CD4-positive, alpha-beta T cell treated with Interleukin-10 for 1 hour (primary cell): ENCODE data around the gene TMEM107.
"Not testable (repeated sequence)": the region's sequence is repeated elsewhere in the genome, so short reads cannot be mapped to it uniquely, and the experiment has no call there.

ENCODE experiments used
- DNase-seq: peaks from one replicate; pipeline ENCODE4 v3.0.0-alpha.2; 2020

The TMEM107 gene

DNA sequence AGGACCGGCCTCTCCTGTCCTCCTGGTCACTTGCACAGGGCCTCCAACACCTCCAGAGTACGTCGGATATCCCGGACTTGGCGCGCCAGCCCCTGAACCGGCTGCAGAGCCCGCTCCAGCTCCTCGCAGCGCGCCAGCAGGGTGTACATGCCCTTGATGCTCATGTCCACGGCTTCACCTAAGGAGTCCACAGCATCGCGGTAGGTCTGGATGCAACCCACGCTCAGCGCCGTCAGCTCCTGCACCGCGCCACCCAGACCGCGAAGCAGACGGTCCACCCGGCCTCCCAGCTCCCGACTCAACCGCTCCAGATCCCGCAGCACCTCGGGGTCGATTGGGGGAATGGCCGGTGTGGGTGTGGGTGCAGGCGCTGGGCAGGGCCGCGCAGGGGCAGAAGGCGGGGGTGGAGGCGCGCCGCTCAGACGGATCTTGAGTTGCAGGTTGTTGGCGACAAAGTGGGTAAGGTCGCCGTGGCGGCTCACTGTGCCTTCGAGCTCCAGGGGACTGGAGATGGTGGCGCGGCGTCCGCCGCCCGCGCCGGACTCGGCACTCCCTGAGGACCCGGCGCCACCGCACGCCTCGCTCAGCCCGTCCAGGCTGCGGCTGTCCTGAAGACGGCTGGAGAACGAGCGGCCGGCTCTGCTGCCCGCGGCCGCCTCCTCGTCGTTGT is 13.0 kb upstream of the TMEM107 start:
- DNase-seq = peak; percentile 36

- no peak for DNase-seq
These were observed 12.2 kb upstream of the TMEM107 start for GRCh38 chr17:8188263-8188839.

DNA sequence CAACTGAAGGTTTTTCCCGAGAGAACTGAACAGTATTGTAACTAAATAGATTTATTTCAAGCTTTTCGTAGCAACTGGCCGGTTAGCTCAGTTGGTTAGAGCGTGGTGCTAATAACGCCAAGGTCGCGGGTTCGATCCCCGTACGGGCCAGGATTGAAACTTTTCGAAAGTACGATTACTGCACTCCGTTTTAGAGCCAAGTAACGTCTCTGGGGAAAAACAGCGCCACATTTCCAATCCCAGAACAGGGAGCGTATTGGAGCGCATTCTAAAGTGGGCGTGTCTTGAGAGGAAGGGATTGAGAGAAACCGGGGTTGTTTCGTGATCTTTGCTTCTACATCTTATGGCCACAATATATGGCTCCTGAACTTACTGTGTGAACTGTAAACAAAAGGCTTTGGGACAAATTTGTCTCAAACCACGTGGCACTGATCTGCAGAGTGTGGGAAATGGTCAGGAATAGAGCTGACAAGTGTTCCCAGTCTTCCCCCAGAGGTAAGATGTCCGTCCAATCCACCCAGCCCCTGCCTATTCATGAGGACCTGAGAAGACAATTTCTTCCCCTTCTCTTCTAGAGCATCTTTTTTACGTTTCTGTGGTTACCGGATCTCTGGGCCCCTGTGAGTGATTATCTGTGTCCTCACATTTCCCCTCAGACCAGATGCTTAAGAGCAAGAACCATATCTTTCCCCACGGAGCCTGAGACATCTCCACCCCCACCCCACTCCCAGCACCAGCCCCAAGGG is 11.5 kb upstream of the TMEM107 start:
- DNase-seq = peak; percentile 93

DNA sequence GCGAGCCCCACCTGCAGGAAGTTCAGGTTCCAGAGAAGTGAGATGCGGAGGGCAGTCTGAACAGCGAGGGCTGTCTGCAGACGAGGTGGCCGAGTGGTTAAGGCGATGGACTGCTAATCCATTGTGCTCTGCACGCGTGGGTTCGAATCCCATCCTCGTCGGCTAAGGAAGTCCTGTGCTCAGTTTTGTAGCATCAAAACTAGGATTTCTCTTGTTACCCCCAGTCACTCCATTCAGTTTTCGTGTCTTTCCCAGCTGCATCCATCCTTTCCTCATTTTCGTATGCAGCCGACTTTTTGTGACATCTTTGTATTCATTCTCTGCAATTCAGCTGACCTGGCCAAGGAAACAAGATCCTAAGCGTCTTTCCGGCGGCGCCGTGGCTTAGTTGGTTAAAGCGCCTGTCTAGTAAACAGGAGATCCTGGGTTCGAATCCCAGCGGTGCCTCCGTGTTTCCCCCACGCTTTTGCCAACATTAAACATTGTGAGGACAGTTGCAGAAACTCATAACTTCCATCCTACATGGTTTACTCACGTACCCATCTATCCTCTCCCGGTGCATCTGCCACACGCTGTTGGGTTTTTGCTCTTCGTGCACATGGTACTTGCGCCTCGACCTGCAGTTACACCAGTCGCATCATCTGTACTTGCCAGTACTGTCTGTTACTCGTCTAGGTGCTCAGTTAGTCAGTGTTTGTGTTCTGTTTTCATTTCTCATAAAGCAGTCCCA is 10.8 kb upstream of the TMEM107 start:
- peak; percentile 93 for DNase-seq

- no peak for DNase-seq
These were observed 10.2 kb upstream of the TMEM107 start for GRCh38 chr17:8186446-8186786.

GRCh38 chr17:8185582-8186445 is 9.6 kb upstream of the TMEM107 start:
- DNase-seq = peak; percentile 93

GRCh38 chr17:8176998-8177731 is 985 bp upstream of the TMEM107 start:
- DNase-seq = no peak

- no peak for DNase-seq
These were observed 384 bp downstream of the TMEM107 start for GRCh38 chr17:8175795-8176196.

GRCh38 chr17:8173871-8174322 is 2.3 kb downstream of the TMEM107 start:
- no peak for DNase-seq

GRCh38 chr17:8173056-8173870 is 2.9 kb downstream of the TMEM107 start:
- peak; percentile 92 for DNase-seq

- not testable (repeated sequence) for DNase-seq
These were observed 6.0 kb downstream of the TMEM107 start for GRCh38 chr17:8170186-8170585.

DNA sequence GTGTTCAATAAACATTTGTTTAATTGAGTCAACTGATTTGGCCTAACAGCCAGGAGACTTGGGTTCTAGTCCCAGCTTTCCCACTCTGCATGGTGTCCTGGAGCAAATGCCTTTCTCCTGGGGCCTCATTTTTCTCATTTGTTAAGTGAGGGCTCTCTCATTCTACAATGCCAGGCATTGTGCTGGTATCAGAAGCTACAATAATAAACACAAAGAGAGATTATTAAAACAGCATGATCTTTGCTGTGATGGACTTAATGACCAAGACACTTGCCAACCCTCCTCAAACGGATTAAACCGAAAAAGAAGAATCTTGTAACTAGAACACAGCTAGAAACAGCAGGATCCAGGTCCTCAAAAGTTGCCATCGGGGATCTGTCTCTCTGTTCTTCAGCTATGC is 8.7 kb downstream of the TMEM107 start:
- no peak for DNase-seq

DNA sequence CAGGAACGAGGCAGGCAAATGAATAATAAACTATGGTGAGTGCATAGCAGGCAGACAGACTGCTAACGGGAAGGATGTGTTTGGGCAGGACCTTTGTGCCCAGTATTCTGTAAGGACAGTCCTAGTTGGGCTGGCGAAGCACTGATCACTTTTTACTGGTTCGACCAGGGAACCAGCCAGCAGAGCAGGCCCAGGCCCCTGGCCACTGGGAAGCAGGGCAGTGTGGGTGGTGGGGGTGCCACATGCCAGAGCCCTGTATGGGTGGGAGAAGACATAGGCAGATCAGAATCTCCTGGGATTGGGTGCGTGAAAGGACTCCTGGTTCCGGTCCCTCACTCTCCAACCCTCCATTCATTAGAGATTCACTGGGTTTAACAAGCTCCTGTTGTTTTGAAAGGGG is 9.4 kb downstream of the TMEM107 start:
- no peak for DNase-seq

GRCh38 chr17:8164815-8165131 is 11.4 kb downstream of the TMEM107 start:
- DNase-seq = no peak

DNA sequence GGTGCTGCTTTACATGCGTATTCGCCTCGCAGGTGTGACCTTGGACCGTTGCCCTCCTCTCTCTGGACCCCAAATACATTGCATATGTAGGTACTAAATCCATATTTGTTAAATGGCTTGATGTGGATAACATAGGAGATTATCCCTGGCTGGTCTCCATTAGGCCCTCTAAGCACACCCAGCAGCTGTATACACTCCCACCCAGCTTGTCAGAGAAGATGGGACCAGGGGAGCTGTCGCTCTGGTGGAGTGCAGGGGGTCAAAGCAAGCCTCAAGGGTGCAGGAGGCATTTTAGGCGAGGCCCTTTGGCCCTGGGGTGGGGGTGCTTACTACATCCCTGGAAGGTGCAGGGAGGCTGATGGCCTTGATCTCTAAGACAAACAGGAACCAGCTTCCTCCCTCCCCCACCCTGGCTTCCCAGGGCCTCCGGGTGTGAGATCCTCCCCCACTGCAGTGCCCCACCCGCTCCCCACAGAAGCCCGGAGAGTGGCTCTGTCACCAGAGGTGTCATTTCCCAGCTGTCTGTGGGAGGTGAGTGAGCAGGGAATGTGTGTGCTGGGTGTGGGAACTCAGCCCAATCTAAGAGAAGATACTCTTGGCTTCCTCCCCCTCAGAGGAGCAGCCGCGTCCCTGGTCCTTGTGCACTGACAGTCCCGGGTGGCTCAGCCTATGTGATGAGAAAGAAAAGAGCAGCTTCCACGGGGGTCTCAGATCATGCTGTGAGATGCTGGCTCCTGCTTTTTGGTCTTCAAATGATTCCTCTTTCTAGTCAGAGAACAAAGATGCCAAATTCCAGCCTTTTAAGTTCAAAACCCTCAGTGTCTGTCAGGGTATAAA is 12.0 kb downstream of the TMEM107 start:
- peak; percentile 87 for DNase-seq

GRCh38 chr17:8162997-8163977 is 12.9 kb downstream of the TMEM107 start:
- peak; percentile 24 for DNase-seq

- peak; percentile 86 for DNase-seq
These were observed 13.8 kb downstream of the TMEM107 start, which contains the start of gene VAMP2 for GRCh38 chr17:8162233-8162996. TSS of gene VAMP2 (minus strand) at chr17:8162948. CDS start at chr17:8162879, 69 bp downstream.
